ENCODE results near the gene CLDN9.

Gene CLDN9

GRCh38 chr16:2985462-2985861, 27.3 kb upstream of the CLDN9 start:
- peaks cover 6% of the 10 kb centered on the region for H3F3A ChIP-seq (ENCODE audit: control insufficient read depth, insufficient read depth)
- no peaks in the 10 kb centered on the region for H3K9me2 ChIP-seq (replicated peaks; ENCODE audit: control insufficient read depth, low read length)
- H3K27ac ChIP-seq (ENCODE audit: low read depth, low read length) = no peak overlapping the region
- no peak overlapping the region for H3K4me3 ChIP-seq (ENCODE audit: low read length)
- H3K9me3 ChIP-seq (ENCODE audit: control insufficient read depth, insufficient read depth, low read length) = no peaks in the 10 kb centered on the region
- no peak overlapping the region for H3K4me2 ChIP-seq (ENCODE audit: low read length)
- peaks cover 11% of the 10 kb centered on the region for H3K79me2 ChIP-seq (ENCODE audit: control insufficient read depth, low read length)
- no peaks in the 10 kb centered on the region for H4K20me1 ChIP-seq (ENCODE audit: control insufficient read depth, insufficient read depth, low read depth, low read length)
- H3K27me3 ChIP-seq (ENCODE audit: control insufficient read depth, low read length) = peaks cover 29% of the 10 kb centered on the region; the same call in 1 of the 2 replicates
- H3K36me3 ChIP-seq (ENCODE audit: control insufficient read depth, low read length) = no peaks in the 10 kb centered on the region
- peaks cover 30% of the 10 kb centered on the region for H3K4me1 ChIP-seq (ENCODE audit: control insufficient read depth, low read length)
- TF ChIP-seq CTCF (IDR thresholded peaks at IDR 0.05; ENCODE audit: low read depth, low read length, poor library complexity, severe bottlenecking) (no peak), EZH2phosphoT487 (IDR thresholded peaks at IDR 0.05; ENCODE audit: borderline replicate concordance, low read length) (no peak)

GRCh38 chr16:2985893-2986355, 26.8 kb upstream of the CLDN9 start:
- Histone ChIP-seq H3K4me1 (ENCODE audit: control insufficient read depth, low read length) (peaks cover 26% of the 10 kb centered on the region), H3K9me2 (replicated peaks; ENCODE audit: control insufficient read depth, low read length) (no peaks in the 10 kb centered on the region), H3K36me3 (ENCODE audit: control insufficient read depth, low read length) (no peaks in the 10 kb centered on the region), H4K20me1 (ENCODE audit: control insufficient read depth, insufficient read depth, low read depth, low read length) (no peaks in the 10 kb centered on the region), H3K4me3 (ENCODE audit: low read length) (no peak overlapping the region), H3K27ac (ENCODE audit: low read depth, low read length) (no peak overlapping the region), H3F3A (ENCODE audit: control insufficient read depth, insufficient read depth) (peaks cover 6% of the 10 kb centered on the region), H3K4me2 (ENCODE audit: low read length) (no peak overlapping the region), H3K79me2 (ENCODE audit: control insufficient read depth, low read length) (peaks cover 7% of the 10 kb centered on the region), H3K27me3 (ENCODE audit: control insufficient read depth, low read length) (peaks cover 33% of the 10 kb centered on the region; the same call in 1 of the 2 replicates), H3K9me3 (ENCODE audit: control insufficient read depth, insufficient read depth, low read length) (no peaks in the 10 kb centered on the region)
- no peak for TF ChIP-seq CTCF (IDR thresholded peaks at IDR 0.05; ENCODE audit: low read depth, low read length, poor library complexity, severe bottlenecking)
- no peak for TF ChIP-seq EZH2phosphoT487 (IDR thresholded peaks at IDR 0.05; ENCODE audit: borderline replicate concordance, low read length)

GRCh38 chr16:2986623-2987188, 26.0 kb upstream of the CLDN9 start:
- no peak for TF ChIP-seq EZH2phosphoT487 (IDR thresholded peaks at IDR 0.05; ENCODE audit: borderline replicate concordance, low read length)
- no peak for TF ChIP-seq CTCF (IDR thresholded peaks at IDR 0.05; ENCODE audit: low read depth, low read length, poor library complexity, severe bottlenecking)
- Histone ChIP-seq H3K27me3 (ENCODE audit: control insufficient read depth, low read length) (peaks cover 39% of the 10 kb centered on the region; the same call in 1 of the 2 replicates), H3K36me3 (ENCODE audit: control insufficient read depth, low read length) (no peaks in the 10 kb centered on the region), H3K4me1 (ENCODE audit: control insufficient read depth, low read length) (peaks cover 18% of the 10 kb centered on the region), H3K27ac (ENCODE audit: low read depth, low read length) (no peak overlapping the region), H3K9me2 (replicated peaks; ENCODE audit: control insufficient read depth, low read length) (no peaks in the 10 kb centered on the region), H3K9me3 (ENCODE audit: control insufficient read depth, insufficient read depth, low read length) (no peaks in the 10 kb centered on the region), H4K20me1 (ENCODE audit: control insufficient read depth, insufficient read depth, low read depth, low read length) (no peaks in the 10 kb centered on the region), H3K4me2 (ENCODE audit: low read length) (no peak overlapping the region), H3K4me3 (ENCODE audit: low read length) (no peak overlapping the region), H3F3A (ENCODE audit: control insufficient read depth, insufficient read depth) (peaks cover 6% of the 10 kb centered on the region), H3K79me2 (ENCODE audit: control insufficient read depth, low read length) (no peaks in the 10 kb centered on the region)
